ENCODE data around the gene SLC9A8. TPM values are rescaled to one million over a fixed set of nuclear protein-coding genes. Genes with fewer than 3 reads are reported as not detected.
A peak's percentile ranks its signal among the peaks of the same experiment; 100 is the strongest.
"Not testable (repeated sequence)": the region's sequence is repeated elsewhere in the genome, so short reads cannot be mapped to it uniquely, and the experiment has no call there.

The SLC9A8 gene
- polyA plus RNA-seq, 3 donors from 2014 or later = 2.5 to 9.1 (median 3.2) TPM

DNA sequence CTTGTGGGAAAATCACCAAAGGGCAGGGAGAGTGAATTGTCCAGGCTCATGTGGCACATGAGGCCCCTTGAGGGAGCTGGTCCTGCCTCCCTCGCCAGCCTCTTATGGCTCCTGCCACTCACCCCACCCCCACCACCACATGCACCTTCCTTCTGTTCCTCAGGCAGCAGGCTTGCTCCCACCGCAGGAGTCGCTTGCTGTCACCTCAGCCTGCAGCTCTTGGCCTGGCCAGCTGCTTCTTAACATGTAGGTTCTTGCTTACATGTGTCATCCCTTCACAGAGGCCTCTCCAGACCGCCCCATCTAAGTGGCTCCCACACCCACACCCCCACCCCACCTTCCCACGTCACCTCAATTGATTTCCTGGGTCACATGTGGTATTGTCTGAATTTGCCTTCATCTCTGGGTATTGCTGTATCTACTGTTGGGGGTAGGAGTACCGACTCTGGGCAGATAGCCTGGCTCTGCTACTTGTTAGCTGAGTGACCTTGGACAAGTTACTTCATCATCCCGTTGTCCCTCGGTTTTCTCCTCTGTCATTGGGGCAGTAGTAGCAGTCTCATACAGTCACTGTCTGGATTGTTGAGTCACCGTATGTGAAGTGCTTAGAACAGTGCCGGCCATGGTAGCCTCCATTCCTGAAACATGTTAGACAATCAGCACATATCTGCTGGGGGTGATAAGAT, 41.7 kb downstream of the SLC9A8 start:
- H3K4me1 Mint-ChIP-seq = peaks cover 1 to 5% of the 10 kb centered on the region in 2 donors
- H3K27ac Mint-ChIP-seq = peak overlapping the region in 1 of 6 donors; percentile 80
- H3K36me3 Mint-ChIP-seq = peaks cover 5 to 36% (median 33%) of the 10 kb centered on the region in 3 donors
- DNase-seq = no peak
- H3K4me3 Mint-ChIP-seq = no peak overlapping the region
- no peaks in the 10 kb centered on the region for H3K9me3 Mint-ChIP-seq
- H3K27me3 Mint-ChIP-seq (ENCODE audit: low read depth in 3 of 3) = no peaks in the 10 kb centered on the region

- no peaks in the 10 kb centered on the region for H3K9me3 Mint-ChIP-seq
- H3K4me1 Mint-ChIP-seq = peaks cover 4 to 5% of the 10 kb centered on the region in 2 donors
Observed at GRCh38 chr20:49856904-49857303, 44.3 kb downstream of the SLC9A8 start.

GRCh38 chr20:49858076-49858585, 45.5 kb downstream of the SLC9A8 start:
- Mint-ChIP-seq H3K9me3 (no peaks in the 10 kb centered on the region), H3K36me3 (peaks cover 4 to 32% (median 21%) of the 10 kb centered on the region in 3 donors), H3K4me3 (no peak overlapping the region), H3K27me3 (ENCODE audit: low read depth in 3 of 3) (no peaks in the 10 kb centered on the region), H3K27ac (no peak overlapping the region), H3K4me1 (peaks cover 4 to 5% of the 10 kb centered on the region in 2 donors)
- DNase-seq = no peak

More at GRCh38 chr20:49856904-49857303, 44.3 kb downstream of the SLC9A8 start:
- Mint-ChIP-seq H3K36me3 (peaks cover 9 to 37% (median 21%) of the 10 kb centered on the region in 3 donors), H3K4me3 (no peak overlapping the region), H3K27ac (no peak overlapping the region), H3K27me3 (ENCODE audit: low read depth in 3 of 3) (no peaks in the 10 kb centered on the region)
- DNase-seq = no peak

DNA sequence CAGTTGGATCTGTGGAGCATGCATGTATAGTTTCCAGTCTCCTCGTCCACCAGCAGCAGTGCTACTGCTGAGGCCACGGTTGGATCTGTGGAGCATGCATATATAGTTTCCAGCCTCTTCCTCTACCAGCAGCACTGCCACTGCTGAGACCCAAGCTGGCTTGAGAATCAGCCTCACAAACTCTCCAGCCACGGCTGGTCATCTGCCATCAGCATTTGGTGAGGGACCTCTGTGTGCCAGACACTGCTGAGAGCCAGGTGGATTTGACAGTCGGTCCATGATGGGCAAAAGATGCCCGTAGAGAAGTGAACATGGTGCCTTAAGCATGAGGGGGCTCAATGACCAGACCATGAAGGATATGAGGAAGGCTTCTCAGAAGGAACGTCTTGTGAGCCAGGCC, 46.4 kb downstream of the SLC9A8 start:
- H3K27ac Mint-ChIP-seq = no peak overlapping the region

DNA sequence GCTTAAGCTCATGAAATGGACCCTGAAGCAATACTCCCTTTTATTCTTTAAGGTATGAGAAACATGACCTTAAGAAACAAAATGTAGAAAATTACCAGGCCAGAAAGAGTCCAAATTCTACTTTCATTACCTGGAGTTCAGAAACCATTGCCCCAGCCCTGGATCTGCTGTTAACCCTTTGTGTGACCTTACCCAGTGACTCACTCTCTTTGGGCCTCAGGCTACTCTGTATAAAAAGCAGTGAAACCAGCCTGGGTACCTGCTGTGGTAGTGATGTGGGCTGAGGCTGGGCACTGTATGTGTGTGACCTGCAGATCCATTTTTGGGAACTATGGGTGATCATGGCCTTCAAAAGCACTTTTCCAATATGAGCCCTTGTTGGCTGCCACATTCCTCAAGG, 47.2 kb downstream of the SLC9A8 start:
- H3K27me3 Mint-ChIP-seq (ENCODE audit: low read depth in 3 of 3) = no peaks in the 10 kb centered on the region
- H3K4me3 Mint-ChIP-seq = no peak overlapping the region
- H3K9me3 Mint-ChIP-seq = no peaks in the 10 kb centered on the region
- H3K27ac Mint-ChIP-seq = no peak overlapping the region
- peaks cover 3 to 5% of the 10 kb centered on the region in 2 donors for H3K4me1 Mint-ChIP-seq
- no peak for DNase-seq
- peaks cover 8 to 35% (median 21%) of the 10 kb centered on the region in 3 donors for H3K36me3 Mint-ChIP-seq

More for the DNA sequence above, 46.4 kb downstream of the SLC9A8 start:
- no peak overlapping the region for H3K4me3 Mint-ChIP-seq
- DNase-seq = no peak
- no peaks in the 10 kb centered on the region for H3K9me3 Mint-ChIP-seq
- no peaks in the 10 kb centered on the region for H3K27me3 Mint-ChIP-seq (ENCODE audit: low read depth in 3 of 3)
- H3K36me3 Mint-ChIP-seq = peaks cover 4 to 33% (median 21%) of the 10 kb centered on the region in 3 donors
- peaks cover 4 to 5% of the 10 kb centered on the region in 2 donors for H3K4me1 Mint-ChIP-seq

DNA sequence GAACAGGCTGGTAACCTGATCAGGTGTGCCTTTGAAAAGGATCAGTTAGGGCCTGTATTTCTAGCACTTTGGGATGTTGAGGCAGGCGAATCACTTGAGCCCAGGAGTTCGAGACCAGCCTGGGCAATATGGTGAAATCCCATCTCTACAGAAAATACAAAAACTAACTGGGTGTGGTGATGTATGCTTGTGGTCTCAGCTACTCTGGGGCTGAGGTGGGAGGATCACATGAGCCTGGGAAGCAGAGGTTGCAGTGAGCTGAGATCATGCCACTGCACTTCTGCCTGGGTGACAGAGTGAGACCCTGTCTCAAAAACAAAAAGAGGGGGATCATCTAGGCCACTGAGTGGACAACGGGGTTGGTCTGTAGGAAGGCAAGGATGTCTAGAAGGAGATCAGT, 48.6 kb downstream of the SLC9A8 start:
- Mint-ChIP-seq H3K36me3 (peaks cover 8 to 36% (median 9%) of the 10 kb centered on the region in 3 donors), H3K27ac (peak overlapping the region in 3 of 6 donors; percentile 21 to 69 (median 44))
- not testable (repeated sequence) for H3K27me3 Mint-ChIP-seq (ENCODE audit: low read depth in 3 of 3); H3K4me3 Mint-ChIP-seq; H3K4me1 Mint-ChIP-seq; H3K9me3 Mint-ChIP-seq; DNase-seq

DNA sequence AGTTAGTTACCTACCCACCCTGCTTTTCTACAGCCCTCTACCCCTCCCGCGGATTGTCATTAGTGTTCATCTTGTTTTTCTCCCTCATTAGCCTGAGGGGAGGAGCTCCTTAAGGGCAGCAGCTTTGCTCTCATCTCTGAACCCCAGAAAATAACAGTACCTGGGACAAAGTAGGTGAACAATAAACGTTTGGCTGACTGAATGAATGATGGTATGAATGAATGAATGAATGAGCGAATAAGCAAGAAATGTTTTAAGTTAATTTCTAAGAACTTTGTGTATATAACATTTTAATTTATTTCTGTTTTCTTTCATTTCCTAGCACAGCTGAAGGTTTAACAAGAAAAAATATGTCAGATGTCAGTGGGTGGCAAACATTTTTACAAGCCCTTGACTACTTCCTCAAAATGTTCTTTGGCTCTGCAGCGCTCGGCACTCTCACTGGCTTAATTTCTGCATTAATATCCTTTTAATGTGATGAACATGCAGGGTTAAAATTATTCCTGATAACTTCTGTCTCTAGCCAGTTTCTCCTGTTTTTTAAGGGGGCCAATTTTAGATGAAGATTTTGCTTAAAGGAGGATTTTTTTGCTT, 50.1 kb downstream of the SLC9A8 start:
- no peak overlapping the region for H3K27ac Mint-ChIP-seq
- H3K27me3 Mint-ChIP-seq (ENCODE audit: low read depth in 3 of 3) = peaks cover 0 to 1% (median 0%) of the 10 kb centered on the region in 3 donors
- no peaks in the 10 kb centered on the region for H3K9me3 Mint-ChIP-seq
- no peak for DNase-seq
- no peak overlapping the region for H3K4me3 Mint-ChIP-seq
- H3K4me1 Mint-ChIP-seq = peaks cover 5 to 6% of the 10 kb centered on the region in 2 donors
- H3K36me3 Mint-ChIP-seq = peaks cover 9 to 37% (median 11%) of the 10 kb centered on the region in 3 donors

DNA sequence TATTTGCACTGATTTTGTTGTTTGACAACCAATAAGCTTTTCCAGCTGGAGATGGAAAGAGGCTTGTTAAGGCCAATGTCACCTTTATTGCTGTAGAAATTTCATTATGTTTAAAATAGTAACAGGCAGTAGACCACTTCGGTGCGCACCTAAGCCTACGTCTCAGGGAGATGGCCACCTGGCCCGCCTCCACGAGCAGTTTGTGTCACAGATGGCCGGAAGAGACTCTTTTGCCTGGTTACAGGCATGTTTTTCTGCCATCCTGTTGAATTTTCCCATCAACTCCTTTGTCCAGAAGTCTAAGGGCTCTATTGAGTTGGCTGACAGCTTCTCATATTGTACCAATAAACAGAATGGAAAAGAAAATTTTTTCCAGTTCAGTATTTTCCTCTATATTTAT, 51.0 kb downstream of the SLC9A8 start:
- no peak overlapping the region for H3K4me3 Mint-ChIP-seq
- H3K9me3 Mint-ChIP-seq = no peaks in the 10 kb centered on the region
- no peak overlapping the region for H3K27ac Mint-ChIP-seq
- H3K4me1 Mint-ChIP-seq = peaks cover 5 to 6% of the 10 kb centered on the region in 2 donors
- H3K36me3 Mint-ChIP-seq = peaks cover 5 to 37% (median 11%) of the 10 kb centered on the region in 3 donors
- DNase-seq = no peak
- peaks cover 0 to 1% (median 0%) of the 10 kb centered on the region in 3 donors for H3K27me3 Mint-ChIP-seq (ENCODE audit: low read depth in 3 of 3)

DNA sequence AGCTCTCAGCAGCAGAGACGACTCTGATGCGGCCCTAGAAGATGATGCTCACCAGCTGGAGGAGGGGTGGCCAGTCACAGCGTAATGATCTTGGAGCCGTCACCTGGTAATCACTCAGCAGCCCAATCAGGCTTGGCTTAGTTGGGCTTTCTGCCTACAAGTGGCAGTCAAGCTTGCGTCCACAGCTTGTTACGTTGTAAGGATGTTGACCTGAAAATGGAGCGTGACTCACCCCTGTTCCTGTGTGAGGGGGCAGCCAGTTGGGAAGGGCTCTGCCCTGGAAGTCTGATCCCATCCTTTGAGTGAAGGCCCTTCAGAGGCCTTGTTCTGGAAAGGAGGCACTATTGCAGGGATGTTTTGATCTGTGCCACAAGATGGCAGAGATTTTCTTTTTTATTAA, 52.9 kb downstream of the SLC9A8 start:
- no peak for DNase-seq
- H3K9me3 Mint-ChIP-seq = no peaks in the 10 kb centered on the region
- peaks cover 5 to 6% of the 10 kb centered on the region in 2 donors for H3K4me1 Mint-ChIP-seq
- H3K36me3 Mint-ChIP-seq = peaks cover 9 to 44% (median 18%) of the 10 kb centered on the region in 3 donors
- H3K4me3 Mint-ChIP-seq = no peak overlapping the region
- H3K27me3 Mint-ChIP-seq (ENCODE audit: low read depth in 3 of 3) = peaks cover 0 to 1% (median 0%) of the 10 kb centered on the region in 3 donors
- H3K27ac Mint-ChIP-seq = no peak overlapping the region

- H3K9me3 Mint-ChIP-seq = no peaks in the 10 kb centered on the region
- peaks cover 0 to 1% (median 0%) of the 10 kb centered on the region in 3 donors for H3K27me3 Mint-ChIP-seq (ENCODE audit: low read depth in 3 of 3)
- peak overlapping the region in 1 of 6 donors; percentile 36 for H3K27ac Mint-ChIP-seq
- H3K4me1 Mint-ChIP-seq = peaks cover under 1 to 3% of the 10 kb centered on the region in 2 donors
- H3K4me3 Mint-ChIP-seq = no peak overlapping the region
- peaks cover 9 to 41% (median 14%) of the 10 kb centered on the region in 3 donors for H3K36me3 Mint-ChIP-seq
- no peak for DNase-seq
Observed at GRCh38 chr20:49866051-49866450, 53.4 kb downstream of the SLC9A8 start.

GRCh38 chr20:49867453-49868215, 55.0 kb downstream of the SLC9A8 start:
- Mint-ChIP-seq H3K9me3 (no peaks in the 10 kb centered on the region), H3K27ac (no peak overlapping the region), H3K27me3 (ENCODE audit: low read depth in 3 of 3) (peaks cover 0 to 1% (median 0%) of the 10 kb centered on the region in 3 donors), H3K36me3 (peaks cover 9 to 37% (median 14%) of the 10 kb centered on the region in 3 donors), H3K4me1 (peaks cover 0 to 3% of the 10 kb centered on the region in 2 donors), H3K4me3 (no peak overlapping the region)
- no peak for DNase-seq

DNA sequence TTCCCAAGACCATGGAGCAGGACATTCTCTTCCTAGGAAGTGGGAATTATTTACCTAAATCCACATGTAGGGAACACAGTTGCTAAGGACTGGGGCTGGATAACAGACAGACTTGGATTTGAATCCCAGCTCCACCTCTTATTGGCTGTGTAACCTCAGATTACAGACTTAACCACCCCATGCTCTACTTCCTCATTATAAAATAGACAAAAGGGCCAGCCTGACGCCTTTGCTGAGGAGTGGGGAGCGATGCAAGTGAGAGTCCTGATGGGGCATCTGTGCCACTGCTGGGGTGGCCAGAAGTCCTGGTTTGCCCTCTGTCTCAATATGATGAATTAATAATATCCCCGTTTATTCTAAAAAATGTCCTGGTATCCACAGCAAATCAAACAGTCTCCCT, 55.9 kb downstream of the SLC9A8 start:
- no peak for DNase-seq
- Mint-ChIP-seq H3K9me3 (no peaks in the 10 kb centered on the region), H3K4me3 (no peak overlapping the region), H3K27ac (peak overlapping the region in 2 of 6 donors; percentile 22 to 50), H3K4me1 (peaks cover 0 to 3% of the 10 kb centered on the region in 2 donors), H3K36me3 (peaks cover 9 to 37% (median 14%) of the 10 kb centered on the region in 3 donors), H3K27me3 (ENCODE audit: low read depth in 3 of 3) (peaks cover 0 to 1% (median 0%) of the 10 kb centered on the region in 3 donors)

GRCh38 chr20:49868964-49869363, 56.3 kb downstream of the SLC9A8 start:
- peaks cover 9 to 37% (median 14%) of the 10 kb centered on the region in 3 donors for H3K36me3 Mint-ChIP-seq
- H3K27ac Mint-ChIP-seq = peak overlapping the region in 1 of 6 donors; percentile 50
- no peak overlapping the region for H3K4me3 Mint-ChIP-seq
- peaks cover 0 to 1% (median 0%) of the 10 kb centered on the region in 3 donors for H3K27me3 Mint-ChIP-seq (ENCODE audit: low read depth in 3 of 3)
- no peaks in the 10 kb centered on the region for H3K9me3 Mint-ChIP-seq
- H3K4me1 Mint-ChIP-seq = peaks cover 0 to 3% of the 10 kb centered on the region in 2 donors
- no peak for DNase-seq

Data from immature natural killer cell (primary cell).